Activated B cell treated with CpG ODN at 0.5 μM for 24 hours (primary cell): ENCODE measurements around the gene HBS1L. TPM values are rescaled to one million over a fixed set of nuclear protein-coding genes. Genes with fewer than 3 reads are reported as not detected.

Source experiments
- ATAC-seq: fragments of 200-7000 bp; cut with Tn5 transposase; one replicate; pipeline ENCODE4 v1.10.0; 2021; ENCODE audit warnings: low read depth, mild to moderate bottlenecking, moderate library complexity
- CTCF ChIA-PET: fragments of 350-600 bp; sonication (Branson Sonifier 250); formaldehyde crosslinking; loops from one replicate; lab custom pipeline; 2021; ENCODE audit warnings: antibody characterized with exemption; lab: Charles Lee
- POLR2A ChIA-PET: fragments of 350-600 bp; sonication (Branson Sonifier 250); formaldehyde crosslinking; loops from one replicate; lab custom pipeline; 2021; ENCODE audit warnings: antibody characterized with exemption; lab: Charles Lee
- DNase-seq: peaks from one replicate; pipeline ENCODE4 v3.0.0; 2022
- H3K27ac Mint-ChIP-seq: one replicate; pipeline ENCODE4 v1.8.0; 2020; ENCODE audit warnings: mixed read lengths
- H3K27me3 Mint-ChIP-seq: one replicate; pipeline ENCODE4 v1.8.0; 2021; ENCODE audit warnings: mixed read lengths
- H3K36me3 Mint-ChIP-seq: one replicate; pipeline ENCODE4 v1.8.0; 2021; ENCODE audit warnings: low read depth, mixed read lengths
- H3K4me1 Mint-ChIP-seq: one replicate; pipeline ENCODE4 v1.8.0; 2021; ENCODE audit warnings: mixed read lengths
- H3K4me3 Mint-ChIP-seq: one replicate; pipeline ENCODE4 v1.8.0; 2020; ENCODE audit warnings: mild to moderate bottlenecking, mixed read lengths
- H3K9me3 Mint-ChIP-seq: one replicate; pipeline ENCODE4 v1.8.0; 2020; ENCODE audit warnings: mixed read lengths
- intact Hi-C: fragments of 100-400 bp; cut with micrococcal nuclease; formaldehyde crosslinking; loops from one replicate; pipeline ENCODE4 v1.15.1; 2024
- total RNA-seq: library from RNA; stranded (reverse); gene quantifications from 2 replicates; pipeline ENCODE4 v1.2.3, GENCODE V29; 2022
- TF ChIP-seq, protein P1 (sequence below): fragments of 200-600 bp; IDR thresholded peaks from one replicate; pipeline ENCODE4 v1.8.0; 2022; ENCODE audit warnings: antibody characterized with exemption, mild to moderate bottlenecking

Gene HBS1L
- total RNA-seq, 1 donor from 2014 or later: 67.5 TPM

DNA sequence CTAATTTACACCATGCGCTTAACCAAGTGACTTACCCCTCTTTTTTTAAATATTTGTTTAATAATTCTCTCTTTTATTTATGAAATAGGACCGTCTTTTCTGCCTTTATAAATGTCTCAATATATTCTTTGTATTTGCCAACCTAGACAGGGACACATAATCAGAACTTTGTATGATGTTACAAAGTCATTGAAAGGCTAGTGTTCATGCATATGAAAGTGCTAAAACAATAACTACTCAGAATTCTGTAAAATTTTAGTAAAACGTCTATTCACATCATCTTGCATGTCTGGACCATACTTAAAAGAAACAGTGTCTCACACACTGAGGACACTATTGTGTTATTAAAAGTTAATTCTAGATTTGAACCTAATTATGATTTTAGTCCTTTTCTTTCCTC is 41.1 kb upstream of the HBS1L start:
- peaks cover 6% of the 10 kb centered on the region for H3K4me1 Mint-ChIP-seq
- DNase-seq: no peak
- ChIA-PET POLR2A (no interaction called here), CTCF (no interaction called here)
- no peak overlapping the region for H3K4me3 Mint-ChIP-seq
- ATAC-seq: no peak
- intact Hi-C loops: no loop called here
- no peaks in the 10 kb centered on the region for H3K36me3 Mint-ChIP-seq
- TF ChIP-seq, protein P1, sequence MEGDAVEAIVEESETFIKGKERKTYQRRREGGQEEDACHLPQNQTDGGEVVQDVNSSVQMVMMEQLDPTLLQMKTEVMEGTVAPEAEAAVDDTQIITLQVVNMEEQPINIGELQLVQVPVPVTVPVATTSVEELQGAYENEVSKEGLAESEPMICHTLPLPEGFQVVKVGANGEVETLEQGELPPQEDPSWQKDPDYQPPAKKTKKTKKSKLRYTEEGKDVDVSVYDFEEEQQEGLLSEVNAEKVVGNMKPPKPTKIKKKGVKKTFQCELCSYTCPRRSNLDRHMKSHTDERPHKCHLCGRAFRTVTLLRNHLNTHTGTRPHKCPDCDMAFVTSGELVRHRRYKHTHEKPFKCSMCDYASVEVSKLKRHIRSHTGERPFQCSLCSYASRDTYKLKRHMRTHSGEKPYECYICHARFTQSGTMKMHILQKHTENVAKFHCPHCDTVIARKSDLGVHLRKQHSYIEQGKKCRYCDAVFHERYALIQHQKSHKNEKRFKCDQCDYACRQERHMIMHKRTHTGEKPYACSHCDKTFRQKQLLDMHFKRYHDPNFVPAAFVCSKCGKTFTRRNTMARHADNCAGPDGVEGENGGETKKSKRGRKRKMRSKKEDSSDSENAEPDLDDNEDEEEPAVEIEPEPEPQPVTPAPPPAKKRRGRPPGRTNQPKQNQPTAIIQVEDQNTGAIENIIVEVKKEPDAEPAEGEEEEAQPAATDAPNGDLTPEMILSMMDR: no peak
- H3K9me3 Mint-ChIP-seq: no peaks in the 10 kb centered on the region
- no peak overlapping the region for H3K27ac Mint-ChIP-seq
- H3K27me3 Mint-ChIP-seq: no peaks in the 10 kb centered on the region

GRCh38 chr6:135094403-135094821 is 39.8 kb upstream of the HBS1L start:
- POLR2A ChIA-PET: interaction anchor here (0.7 to 1.0 kb wide), 4 partner anchors 26 to 765 kb away, joined by 3 to 7 read pairs (median 4); partner anchors contain the start of gene HBS1L
- intact Hi-C loops: no loop called here
- H3K36me3 Mint-ChIP-seq: no peaks in the 10 kb centered on the region
- no peak for DNase-seq
- H3K4me1 Mint-ChIP-seq: peaks cover 6% of the 10 kb centered on the region
- ATAC-seq: peak; percentile 50
- CTCF ChIA-PET: interaction anchor here (0.8 kb wide), 1 partner anchor 11 kb away, joined by 3 read pairs; no protein-coding TSS in a partner anchor
- TF ChIP-seq, protein P1: no peak
- no peaks in the 10 kb centered on the region for H3K9me3 Mint-ChIP-seq
- H3K4me3 Mint-ChIP-seq: no peak overlapping the region
- H3K27me3 Mint-ChIP-seq: no peaks in the 10 kb centered on the region
- no peak overlapping the region for H3K27ac Mint-ChIP-seq

- no peaks in the 10 kb centered on the region for H3K36me3 Mint-ChIP-seq
- TF ChIP-seq, protein P1: no peak
- intact Hi-C loops: no loop called here
- no peak for ATAC-seq
- peaks cover 13% of the 10 kb centered on the region for H3K4me1 Mint-ChIP-seq
- ChIA-PET CTCF (no interaction called here), POLR2A (no interaction called here)
- no peaks in the 10 kb centered on the region for H3K27me3 Mint-ChIP-seq
- no peak for DNase-seq
- H3K9me3 Mint-ChIP-seq: no peaks in the 10 kb centered on the region
- no peak overlapping the region for H3K27ac Mint-ChIP-seq
- H3K4me3 Mint-ChIP-seq: no peak overlapping the region
Measured at GRCh38 chr6:135093578-135093977, 39.0 kb upstream of the HBS1L start.

DNA sequence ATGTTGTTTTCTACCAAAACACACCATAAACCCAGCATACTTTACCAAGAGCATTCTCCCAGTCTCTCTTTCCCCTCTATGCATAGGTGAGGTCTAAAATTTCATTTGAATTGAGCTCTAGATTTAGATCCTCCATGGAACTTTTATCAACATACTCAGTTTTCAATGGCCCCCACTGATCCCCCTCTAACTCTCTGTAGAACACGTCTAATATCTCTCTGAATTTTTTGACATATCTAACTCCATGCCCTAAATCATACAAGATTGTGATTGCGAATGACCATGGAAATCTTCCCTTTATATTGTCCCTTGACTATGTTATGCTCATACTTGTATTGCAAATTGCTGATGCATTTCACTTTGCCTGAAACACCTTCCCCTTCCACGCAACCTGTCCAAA is 38.1 kb upstream of the HBS1L start:
- DNase-seq: no peak
- Mint-ChIP-seq H3K4me3 (no peak overlapping the region), H3K27ac (no peak overlapping the region), H3K27me3 (no peaks in the 10 kb centered on the region), H3K9me3 (no peaks in the 10 kb centered on the region), H3K4me1 (peaks cover 20% of the 10 kb centered on the region), H3K36me3 (no peaks in the 10 kb centered on the region)
- POLR2A ChIA-PET: no interaction called here
- ATAC-seq: no peak
- CTCF ChIA-PET: interaction anchor here (0.6 kb wide), 1 partner anchor 59 kb away, joined by 3 read pairs; no protein-coding TSS in a partner anchor
- TF ChIP-seq, protein P1: no peak
- intact Hi-C loops: no loop called here

DNA sequence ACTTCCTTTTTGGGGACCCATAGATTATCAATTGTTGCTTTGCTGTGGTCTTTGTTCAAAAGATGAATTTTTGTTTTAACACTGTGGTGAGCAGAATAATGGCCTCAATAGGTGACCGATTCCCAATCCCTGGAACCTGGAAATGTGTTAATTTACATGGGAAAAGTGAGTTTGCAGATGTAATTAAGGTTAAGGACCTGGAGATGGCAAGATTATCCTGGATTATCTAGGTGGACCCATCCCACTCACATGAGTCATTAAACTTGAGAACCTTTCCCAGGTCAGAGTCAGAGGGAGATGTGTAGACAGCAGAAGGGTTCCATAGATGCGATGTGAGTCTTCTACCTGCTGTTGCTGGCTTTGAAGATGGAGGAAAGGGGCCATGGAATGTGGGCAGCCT is 36.2 kb upstream of the HBS1L start:
- no peak overlapping the region for H3K4me3 Mint-ChIP-seq
- no peaks in the 10 kb centered on the region for H3K9me3 Mint-ChIP-seq
- TF ChIP-seq, protein P1: no peak
- intact Hi-C loops: no loop called here
- CTCF ChIA-PET: no interaction called here
- H3K36me3 Mint-ChIP-seq: no peaks in the 10 kb centered on the region
- no peak overlapping the region for H3K27ac Mint-ChIP-seq
- POLR2A ChIA-PET: no interaction called here
- DNase-seq: no peak
- peaks cover 2% of the 10 kb centered on the region for H3K27me3 Mint-ChIP-seq
- no peak for ATAC-seq
- H3K4me1 Mint-ChIP-seq: peaks cover 37% of the 10 kb centered on the region
